Measurements from ENCODE around the gene NME9.

Gene NME9

GRCh38 chr3:138367911-138368310 lies 38.3 kb upstream of the NME9 start:
- TF ChIP-seq, protein P1, sequence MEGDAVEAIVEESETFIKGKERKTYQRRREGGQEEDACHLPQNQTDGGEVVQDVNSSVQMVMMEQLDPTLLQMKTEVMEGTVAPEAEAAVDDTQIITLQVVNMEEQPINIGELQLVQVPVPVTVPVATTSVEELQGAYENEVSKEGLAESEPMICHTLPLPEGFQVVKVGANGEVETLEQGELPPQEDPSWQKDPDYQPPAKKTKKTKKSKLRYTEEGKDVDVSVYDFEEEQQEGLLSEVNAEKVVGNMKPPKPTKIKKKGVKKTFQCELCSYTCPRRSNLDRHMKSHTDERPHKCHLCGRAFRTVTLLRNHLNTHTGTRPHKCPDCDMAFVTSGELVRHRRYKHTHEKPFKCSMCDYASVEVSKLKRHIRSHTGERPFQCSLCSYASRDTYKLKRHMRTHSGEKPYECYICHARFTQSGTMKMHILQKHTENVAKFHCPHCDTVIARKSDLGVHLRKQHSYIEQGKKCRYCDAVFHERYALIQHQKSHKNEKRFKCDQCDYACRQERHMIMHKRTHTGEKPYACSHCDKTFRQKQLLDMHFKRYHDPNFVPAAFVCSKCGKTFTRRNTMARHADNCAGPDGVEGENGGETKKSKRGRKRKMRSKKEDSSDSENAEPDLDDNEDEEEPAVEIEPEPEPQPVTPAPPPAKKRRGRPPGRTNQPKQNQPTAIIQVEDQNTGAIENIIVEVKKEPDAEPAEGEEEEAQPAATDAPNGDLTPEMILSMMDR (conservative IDR thresholded peaks at IDR 0.05; ENCODE audit: low read length), result no peak
- no peak overlapping the region for H3K4me3 ChIP-seq (ENCODE audit: low read length)
- DNase-seq (ENCODE audit: low read depth), result peak; percentile 60

DNA sequence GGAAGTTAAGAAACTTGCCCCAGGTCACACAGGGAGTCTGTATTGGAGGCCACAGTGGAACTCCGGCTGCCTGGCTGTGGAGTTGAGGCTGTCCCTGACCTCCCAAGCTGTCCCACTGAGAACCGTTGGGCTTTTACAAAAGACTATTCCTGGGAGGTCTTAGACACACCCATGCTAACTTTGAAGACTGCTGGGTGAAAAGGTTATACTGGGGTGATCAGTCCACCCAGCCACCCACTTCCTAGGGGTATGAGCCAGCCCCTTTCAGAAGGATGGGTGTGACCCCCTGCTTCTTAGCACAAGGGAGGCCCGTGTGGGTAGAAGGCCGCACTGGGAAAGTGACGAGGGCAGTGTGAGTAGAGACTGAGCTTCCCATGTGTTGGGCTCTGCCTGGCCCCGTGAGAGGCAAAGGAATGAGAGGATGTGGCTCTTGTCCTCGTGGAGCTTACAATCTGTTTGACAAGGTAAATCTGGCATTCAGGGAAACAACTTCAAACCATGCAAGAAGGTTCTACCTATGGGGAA lies 37.7 kb upstream of the NME9 start:
- DNase-seq (ENCODE audit: low read depth), result no peak
- H3K4me3 ChIP-seq (ENCODE audit: low read length), result no peak overlapping the region
- TF ChIP-seq, protein P1 (conservative IDR thresholded peaks at IDR 0.05; ENCODE audit: low read length), result no peak

DNA sequence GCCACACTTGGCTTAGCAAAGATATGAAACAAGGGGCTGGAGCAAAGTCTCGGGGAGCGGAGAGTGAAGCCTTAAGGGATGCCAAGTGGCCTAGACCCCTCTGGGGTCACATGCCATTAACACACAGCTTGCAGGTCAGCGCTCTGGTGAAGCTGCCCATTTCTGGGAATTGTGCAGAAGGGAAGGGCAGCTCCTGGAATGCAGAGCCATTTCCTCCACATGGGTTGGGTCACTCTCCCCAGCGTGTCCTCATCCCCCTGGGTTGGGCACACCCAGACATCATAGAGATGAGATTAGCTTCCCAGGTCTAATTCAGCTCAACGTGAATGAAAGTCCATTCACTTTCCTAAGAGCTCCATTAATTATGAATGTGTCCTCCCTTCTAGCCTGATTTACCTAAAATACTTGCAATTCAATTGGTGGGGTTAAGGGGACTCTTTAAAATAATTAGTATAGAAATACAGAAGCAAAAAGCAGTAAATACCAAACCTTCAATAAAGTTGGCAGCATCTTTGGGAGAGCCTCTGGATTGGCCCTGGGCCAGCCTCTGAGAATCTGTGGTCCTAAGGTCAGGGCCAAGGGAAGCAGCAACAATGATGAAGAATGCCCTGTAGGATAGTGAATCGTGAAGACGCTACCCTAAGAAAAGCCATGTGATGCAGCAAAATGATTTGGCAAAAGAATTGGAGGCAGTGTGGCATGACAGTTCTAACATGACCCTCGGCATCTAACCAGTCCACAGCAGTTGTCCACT lies 36.5 kb upstream of the NME9 start:
- no peak for DNase-seq (ENCODE audit: low read depth)
- TF ChIP-seq, protein P1 (conservative IDR thresholded peaks at IDR 0.05; ENCODE audit: low read length), result no peak
- H3K4me3 ChIP-seq (ENCODE audit: low read length), result no peak overlapping the region

DNA sequence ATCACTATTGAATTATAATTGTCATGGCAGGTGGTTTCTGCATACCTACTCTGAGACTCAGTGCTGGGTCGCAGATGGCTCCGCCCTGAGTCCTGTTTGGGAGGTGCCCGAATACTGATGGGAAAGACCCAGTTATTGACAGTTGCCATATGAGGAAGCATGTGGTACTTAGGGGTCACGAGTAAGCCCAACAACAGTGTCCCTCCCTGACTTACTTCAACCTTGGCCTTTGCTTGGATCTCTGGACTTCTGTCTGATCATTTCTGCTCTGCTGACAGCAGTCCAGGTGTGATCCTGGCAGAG lies 35.6 kb upstream of the NME9 start:
- no peak for DNase-seq (ENCODE audit: low read depth)
- no peak overlapping the region for H3K4me3 ChIP-seq (ENCODE audit: low read length)
- TF ChIP-seq, protein P1 (conservative IDR thresholded peaks at IDR 0.05; ENCODE audit: low read length), result no peak

DNA sequence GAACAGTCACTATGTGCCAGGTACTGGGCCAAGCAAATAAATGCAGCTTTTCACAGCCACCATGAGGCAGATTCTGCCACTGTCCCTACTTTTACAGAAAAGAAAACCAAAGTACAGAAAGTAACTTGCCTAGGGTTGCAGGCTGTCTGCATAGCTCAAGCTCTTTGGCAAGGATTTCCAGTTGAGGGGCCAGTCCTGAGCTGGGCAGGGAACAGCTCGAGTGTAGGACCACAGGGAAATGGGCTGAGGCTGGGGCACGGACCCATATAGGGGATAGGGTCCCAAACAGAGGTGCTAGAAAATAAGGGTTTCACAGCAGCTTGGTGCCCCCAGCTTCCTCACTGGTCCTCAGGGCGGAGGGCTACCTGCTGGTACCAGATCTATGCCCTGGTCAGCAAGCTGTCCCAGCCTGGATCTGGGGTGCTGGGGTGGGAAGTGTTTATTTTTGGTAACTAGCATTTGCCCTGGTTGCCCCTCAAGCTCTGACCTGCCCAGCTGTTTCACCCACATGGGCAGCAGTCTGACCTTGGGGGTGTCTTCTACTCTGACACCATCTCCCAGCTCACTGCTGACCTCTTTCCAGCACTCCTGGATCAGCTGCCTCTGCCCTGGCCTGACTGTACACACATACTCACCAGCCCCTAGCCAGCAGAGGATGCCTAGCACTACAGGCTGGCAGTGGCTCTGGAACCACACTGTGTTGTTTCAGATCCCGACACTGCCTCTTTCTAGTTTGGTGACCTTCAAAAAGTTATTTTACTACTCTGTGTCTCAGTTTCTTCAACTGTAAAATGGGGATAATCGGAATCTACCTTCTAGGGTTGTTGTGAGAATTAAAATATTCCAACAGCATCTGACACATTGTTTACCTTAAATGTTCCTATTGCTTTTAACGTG lies 35.0 kb upstream of the NME9 start:
- DNase-seq (ENCODE audit: low read depth), result no peak
- no peak overlapping the region for H3K4me3 ChIP-seq (ENCODE audit: low read length)
- TF ChIP-seq, protein P1 (conservative IDR thresholded peaks at IDR 0.05; ENCODE audit: low read length), result no peak

DNA sequence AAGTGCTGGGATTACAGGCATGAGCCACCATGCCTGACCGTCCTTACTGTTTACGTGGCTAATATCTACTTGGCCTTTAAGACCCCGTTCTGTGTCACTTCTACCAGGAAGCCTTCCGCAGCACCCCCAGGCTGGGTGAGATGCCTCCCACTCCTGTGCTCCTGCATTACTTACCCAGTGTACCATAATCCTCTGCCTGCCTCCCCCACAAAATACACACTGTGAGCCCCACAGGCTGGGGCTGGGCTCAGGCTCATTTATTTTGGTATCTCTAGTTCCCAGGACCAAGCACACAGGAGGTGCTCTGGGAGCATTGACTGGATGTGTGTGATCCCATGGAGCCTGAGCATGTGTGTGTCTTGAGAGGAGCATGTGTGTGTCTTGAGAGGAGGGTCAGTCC lies 33.7 kb upstream of the NME9 start:
- DNase-seq (ENCODE audit: low read depth), result no peak
- TF ChIP-seq, protein P1 (conservative IDR thresholded peaks at IDR 0.05; ENCODE audit: low read length), result no peak

More for the DNA sequence above, 33.7 kb upstream of the NME9 start:
- no peak overlapping the region for H3K4me3 ChIP-seq (ENCODE audit: low read length)
